Measurements from ENCODE around the gene SLC25A39.

SLC25A39 gene

DNA sequence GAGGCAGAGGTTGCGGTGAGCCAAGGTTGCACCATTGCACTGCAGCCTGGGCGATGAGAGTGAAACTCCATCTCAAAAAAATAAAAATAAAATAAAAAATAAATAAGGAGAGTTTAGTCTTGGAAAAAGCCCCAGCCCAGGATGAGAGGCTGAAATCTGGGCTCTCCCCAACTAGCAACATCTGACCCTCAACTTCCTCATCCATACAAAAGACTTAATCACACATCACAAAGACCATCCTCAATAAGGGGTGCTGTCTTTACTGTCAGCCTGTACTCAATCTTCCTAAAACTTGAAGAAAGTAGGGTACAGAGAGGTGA lies 45.3 kb downstream of the SLC25A39 start:
- DNase-seq (ENCODE audit: low spot score): no peak

GRCh38 chr17:44277976-44278375 lies 46.6 kb downstream of the SLC25A39 start:
- DNase-seq (ENCODE audit: low spot score): no peak

DNA sequence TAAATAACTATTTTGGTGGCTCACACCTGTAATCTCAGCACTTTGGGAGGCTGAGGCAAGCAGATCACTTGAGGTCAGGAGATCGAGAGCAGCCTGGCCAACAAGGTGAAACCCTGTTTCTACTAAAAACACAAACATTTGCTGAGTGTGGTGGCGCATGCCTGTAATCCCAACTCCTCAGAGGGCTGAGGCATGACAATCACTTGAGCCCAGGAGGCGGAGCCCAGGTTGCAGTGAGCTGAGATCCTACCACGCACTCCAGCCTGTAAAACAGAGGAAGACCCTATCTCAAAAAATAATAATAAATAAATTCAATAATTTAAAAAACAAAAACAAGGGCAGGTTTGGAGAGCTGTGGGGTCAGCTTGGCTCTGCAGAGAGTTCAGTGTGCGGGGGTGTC lies 51.0 kb downstream of the SLC25A39 start:
- no peak for DNase-seq (ENCODE audit: low spot score)

GRCh38 chr17:44272954-44273353 lies 51.7 kb downstream of the SLC25A39 start:
- DNase-seq (ENCODE audit: low spot score): no peak

DNA sequence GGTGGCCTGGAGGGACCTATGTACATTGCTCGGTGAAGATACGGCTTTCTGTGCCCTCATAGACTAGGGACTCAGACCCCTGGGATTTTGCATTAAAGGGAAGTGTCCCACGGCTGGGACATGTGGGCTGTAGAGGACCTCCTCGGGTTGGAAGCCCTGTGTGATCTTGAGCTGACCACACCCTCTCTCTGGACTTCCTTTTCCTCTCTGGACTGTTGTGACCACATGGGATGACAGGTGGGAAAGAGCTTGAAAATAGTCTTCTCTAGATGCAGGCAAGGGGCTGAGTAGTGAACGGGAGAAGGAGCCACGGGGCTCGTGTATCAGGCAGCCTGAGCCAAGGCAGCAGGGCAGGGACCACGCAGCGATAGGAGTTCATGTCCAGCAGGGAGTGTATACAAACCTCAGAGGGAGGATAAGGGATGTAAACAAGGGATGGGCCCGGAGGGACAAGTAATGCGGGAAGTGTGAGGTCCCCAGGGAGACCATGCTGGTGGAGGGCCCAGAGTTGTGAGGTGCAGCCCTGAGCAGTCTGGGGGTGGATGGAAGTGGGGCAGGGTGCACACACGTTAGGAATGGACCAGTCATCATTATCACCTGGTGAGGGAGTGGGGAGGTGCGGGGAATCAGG lies 52.2 kb downstream of the SLC25A39 start:
- no peak for DNase-seq (ENCODE audit: low spot score)
